DND-41 (cell line): ENCODE data around the gene C1orf167.

Experiments
- ATAC-seq: fragments of 200-7000 bp; cut with Tn5 transposase; 3 replicates; pipeline ENCODE4 v1.9.1; 2021; ENCODE audit warnings: low read depth; ENCODE audit not compliant: insufficient read depth
- DNase-seq: peaks from one replicate; pipeline ENCODE4 v3.0.0-alpha.2; 2020
- H2AFZ ChIP-seq: 2 replicates; pipeline ENCODE4 v1.6.0; 2012; ENCODE audit warnings: low read depth, low read length
- H3K27ac ChIP-seq: 2 replicates; pipeline ENCODE4 v1.5.1; 2012; ENCODE audit warnings: low read length, inconsistent platforms
- H3K27me3 ChIP-seq: fragments of 200-600 bp; sonication (generic); 2 replicates; pipeline ENCODE4 v1.6.0; 2012; ENCODE audit warnings: low read length, mild to moderate bottlenecking, inconsistent platforms; ENCODE audit not compliant: insufficient read depth, poor library complexity
- H3K36me3 ChIP-seq: 2 replicates; pipeline ENCODE4 v1.5.1; 2012; ENCODE audit warnings: low read length, inconsistent platforms; ENCODE audit not compliant: insufficient read depth
- H3K4me1 ChIP-seq: 2 replicates; pipeline ENCODE4 v1.5.1; 2012; ENCODE audit warnings: mild to moderate bottlenecking, low read length; ENCODE audit not compliant: insufficient read depth
- H3K4me2 ChIP-seq: 2 replicates; pipeline ENCODE4 v1.6.0; 2012; ENCODE audit warnings: mild to moderate bottlenecking, moderate library complexity, low read length, inconsistent platforms; ENCODE audit not compliant: insufficient read depth
- H3K4me3 ChIP-seq, 2 experiments: fragments of 200-600 bp in 1 of 2; shearing (Covaris generic) in 1 of 2; 2 replicates each; pipeline ENCODE4 v1.5.1; 2012 to 2016; ENCODE audit warnings: inconsistent platforms in 2 of 2, low read length in 2 of 2, mild to moderate bottlenecking in 2 of 2, low read depth in 1 of 2, moderate library complexity in 1 of 2
- H3K79me2 ChIP-seq: 2 replicates; pipeline ENCODE4 v1.6.0; 2012; ENCODE audit warnings: low read length, inconsistent platforms; ENCODE audit not compliant: insufficient read depth
- H3K9ac ChIP-seq: 2 replicates; pipeline ENCODE4 v1.6.0; 2012; ENCODE audit warnings: low read depth, mild to moderate bottlenecking, inconsistent platforms, low read length, moderate library complexity
- H3K9me3 ChIP-seq: 2 replicates; pipeline ENCODE4 v1.5.1; 2012; ENCODE audit warnings: low read length, moderate library complexity, mild to moderate bottlenecking, inconsistent platforms; ENCODE audit not compliant: insufficient read depth, severe bottlenecking
- H4K20me1 ChIP-seq: 2 replicates; pipeline ENCODE4 v1.6.0; 2012; ENCODE audit warnings: low read length; ENCODE audit not compliant: insufficient read depth
- EZH2 ChIP-seq: IDR thresholded peaks from 3 replicates; pipeline ENCODE4 v1.6.1; 2012; ENCODE audit warnings: borderline replicate concordance, low read depth, mild to moderate bottlenecking, moderate library complexity, low read length, inconsistent platforms; ENCODE audit not compliant: severe bottlenecking
- TF ChIP-seq, protein P1 (sequence below): IDR thresholded peaks from 2 replicates; pipeline ENCODE4 v1.5.1; 2012; ENCODE audit warnings: borderline replicate concordance, low read length, moderate library complexity, mild to moderate bottlenecking; ENCODE audit not compliant: poor library complexity, severe bottlenecking; ENCODE audit errors: extremely low read depth

C1orf167 gene

DNA sequence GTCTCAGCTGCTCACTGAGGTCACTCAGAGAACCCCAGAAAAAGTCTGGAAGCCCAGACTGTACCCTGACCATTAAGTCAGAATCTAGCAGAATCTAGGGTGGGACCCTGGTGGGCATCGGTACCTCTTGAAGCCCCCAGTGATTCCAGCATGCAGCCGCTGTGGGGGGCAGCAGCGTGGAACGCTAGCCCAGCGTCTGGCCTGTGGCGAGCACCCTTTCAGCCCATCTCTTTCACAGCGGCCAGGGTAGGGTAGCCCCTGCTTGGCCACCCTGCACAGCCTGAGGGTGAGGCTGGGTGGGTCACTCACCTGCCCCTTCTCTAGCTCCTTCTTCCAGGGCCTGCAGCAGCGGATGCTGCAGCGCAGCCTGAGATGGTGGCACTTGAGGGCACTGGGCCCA lies 16.3 kb downstream of the C1orf167 start:
- Histone ChIP-seq H3K27me3 (no peaks in the 10 kb centered on the region), H3K4me1 (no peaks in the 10 kb centered on the region), H3K79me2 (no peaks in the 10 kb centered on the region), H3K4me2 (no peak overlapping the region), H4K20me1 (no peaks in the 10 kb centered on the region), H3K4me3 (no peak overlapping the region), H2AFZ (no peak overlapping the region), H3K27ac (no peak overlapping the region), H3K9ac (no peak overlapping the region), H3K9me3 (no peaks in the 10 kb centered on the region), H3K36me3 (no peaks in the 10 kb centered on the region)
- no peak for DNase-seq
- no peak for TF ChIP-seq EZH2
- TF ChIP-seq, protein P1, sequence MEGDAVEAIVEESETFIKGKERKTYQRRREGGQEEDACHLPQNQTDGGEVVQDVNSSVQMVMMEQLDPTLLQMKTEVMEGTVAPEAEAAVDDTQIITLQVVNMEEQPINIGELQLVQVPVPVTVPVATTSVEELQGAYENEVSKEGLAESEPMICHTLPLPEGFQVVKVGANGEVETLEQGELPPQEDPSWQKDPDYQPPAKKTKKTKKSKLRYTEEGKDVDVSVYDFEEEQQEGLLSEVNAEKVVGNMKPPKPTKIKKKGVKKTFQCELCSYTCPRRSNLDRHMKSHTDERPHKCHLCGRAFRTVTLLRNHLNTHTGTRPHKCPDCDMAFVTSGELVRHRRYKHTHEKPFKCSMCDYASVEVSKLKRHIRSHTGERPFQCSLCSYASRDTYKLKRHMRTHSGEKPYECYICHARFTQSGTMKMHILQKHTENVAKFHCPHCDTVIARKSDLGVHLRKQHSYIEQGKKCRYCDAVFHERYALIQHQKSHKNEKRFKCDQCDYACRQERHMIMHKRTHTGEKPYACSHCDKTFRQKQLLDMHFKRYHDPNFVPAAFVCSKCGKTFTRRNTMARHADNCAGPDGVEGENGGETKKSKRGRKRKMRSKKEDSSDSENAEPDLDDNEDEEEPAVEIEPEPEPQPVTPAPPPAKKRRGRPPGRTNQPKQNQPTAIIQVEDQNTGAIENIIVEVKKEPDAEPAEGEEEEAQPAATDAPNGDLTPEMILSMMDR: no peak
- ATAC-seq: no peak

DNA sequence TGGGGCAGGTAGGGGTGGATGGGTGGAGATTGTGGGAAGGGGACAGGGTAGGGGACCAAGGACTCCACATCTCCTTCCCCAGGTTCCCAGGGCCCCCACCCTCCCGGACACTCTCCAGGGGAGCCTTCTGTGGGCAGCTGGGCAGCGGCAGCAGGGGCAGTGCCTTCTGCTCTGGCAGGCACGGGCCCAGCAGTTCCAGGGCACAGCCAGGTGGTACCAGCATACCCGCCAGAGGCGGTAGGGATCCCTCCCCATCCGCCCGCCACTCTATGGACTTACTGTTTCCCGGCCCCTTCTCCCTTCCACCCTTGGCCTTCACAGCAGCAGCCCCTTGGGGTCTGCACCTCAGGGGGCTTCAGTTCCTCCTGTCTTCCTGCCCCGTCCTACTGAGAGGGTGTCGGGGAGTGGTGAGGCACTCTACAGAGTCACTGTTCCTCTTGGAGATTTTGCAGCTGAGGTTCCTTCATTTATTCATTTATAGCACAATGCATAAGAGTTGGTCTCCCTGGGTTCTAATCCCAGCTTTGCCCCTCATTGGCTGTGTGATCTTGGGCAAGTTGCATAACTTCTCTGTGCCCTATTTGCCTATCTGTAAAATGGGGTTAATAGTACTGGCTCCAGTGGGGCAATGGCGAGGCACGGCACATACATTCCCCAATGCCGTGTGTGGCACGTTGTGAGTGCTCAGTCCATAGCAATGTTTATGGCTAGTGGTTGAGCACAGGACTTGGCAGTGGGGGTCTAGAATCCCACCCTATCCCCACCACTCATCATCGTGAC lies 17.0 kb downstream of the C1orf167 start:
- DNase-seq (no peak), ATAC-seq (no peak)
- Histone ChIP-seq H3K79me2 (no peaks in the 10 kb centered on the region), H3K9ac (no peak overlapping the region), H4K20me1 (no peaks in the 10 kb centered on the region), H3K27ac (no peak overlapping the region), H3K4me3 (no peak overlapping the region), H3K27me3 (no peaks in the 10 kb centered on the region), H3K4me2 (no peak overlapping the region), H2AFZ (no peak overlapping the region), H3K9me3 (no peaks in the 10 kb centered on the region), H3K4me1 (no peaks in the 10 kb centered on the region), H3K36me3 (no peaks in the 10 kb centered on the region)
- TF ChIP-seq, protein P1: no peak
- no peak for TF ChIP-seq EZH2

DNA sequence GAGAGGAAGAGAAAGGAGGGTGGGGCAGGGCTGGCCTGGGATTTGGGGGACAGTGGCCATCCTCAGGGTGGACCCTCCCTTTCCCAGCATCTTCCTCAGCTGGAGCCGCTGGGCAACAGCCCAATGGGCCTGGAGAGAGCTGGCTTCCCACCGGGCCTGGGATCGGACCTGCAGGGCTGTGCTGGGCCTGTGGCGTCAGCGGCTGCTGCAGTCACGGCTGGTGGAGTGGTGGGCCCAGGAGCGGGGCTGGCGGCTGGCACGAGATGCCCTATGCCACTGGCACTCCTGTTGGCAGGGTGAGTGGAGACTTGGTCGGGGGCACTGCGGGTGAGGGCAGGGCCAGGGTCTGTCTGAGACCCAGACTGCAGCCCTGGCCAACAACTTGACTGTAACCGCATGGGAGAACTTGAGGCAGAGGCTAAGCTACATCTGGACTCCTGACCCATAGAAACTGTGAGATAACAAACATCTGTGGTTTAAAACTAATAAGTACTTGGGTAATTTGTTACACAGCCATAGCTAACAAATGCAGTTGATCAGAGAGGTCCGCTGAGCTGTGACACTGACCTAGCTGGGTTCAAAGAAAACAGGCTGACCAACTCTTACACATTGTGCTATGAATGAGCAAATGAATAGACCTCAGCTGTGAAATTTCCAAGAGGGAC lies 17.9 kb downstream of the C1orf167 start:
- Histone ChIP-seq H3K4me1 (no peaks in the 10 kb centered on the region), H3K27ac (no peak overlapping the region), H3K9me3 (no peaks in the 10 kb centered on the region), H2AFZ (no peak overlapping the region), H3K27me3 (no peaks in the 10 kb centered on the region), H3K4me2 (no peak overlapping the region), H4K20me1 (no peaks in the 10 kb centered on the region), H3K36me3 (no peaks in the 10 kb centered on the region), H3K4me3 (no peak overlapping the region), H3K9ac (no peak overlapping the region), H3K79me2 (no peaks in the 10 kb centered on the region)
- DNase-seq (no peak), ATAC-seq (no peak)
- TF ChIP-seq, protein P1: no peak
- no peak for TF ChIP-seq EZH2
